HepG2 (cell line): Measurements from ENCODE around the gene MRPL20. TPM values are rescaled to one million over a fixed set of nuclear protein-coding genes. Genes with fewer than 3 reads are reported as not detected.

Experiments used
- ATF7-NPFF ChIP-seq: sonication (generic); formaldehyde crosslinking; IDR thresholded peaks from 2 replicates; pipeline ENCODE4 v1.8.1; 2023; ENCODE audit warnings: mild to moderate bottlenecking, low read depth, missing genetic modification reagents, moderate library complexity
- BATF2 ChIP-seq: sonication (generic); formaldehyde crosslinking; IDR thresholded peaks from 2 replicates; pipeline ENCODE4 v1.8.0; 2022; ENCODE audit warnings: mild to moderate bottlenecking, missing genetic modification reagents, moderate library complexity
- CHCHD3 ChIP-seq: sonication (generic); formaldehyde crosslinking; IDR thresholded peaks from 2 replicates; pipeline ENCODE4 v1.8.0; 2022; ENCODE audit warnings: mild to moderate bottlenecking, missing genetic modification reagents, moderate library complexity
- HIVEP1 ChIP-seq: sonication (generic); formaldehyde crosslinking; IDR thresholded peaks from 2 replicates; pipeline ENCODE4 v1.4.0; 2020; ENCODE audit warnings: mild to moderate bottlenecking, missing genetic modification reagents
- KDM4B ChIP-seq: sonication (generic); formaldehyde crosslinking; IDR thresholded peaks from 2 replicates; pipeline ENCODE4 v1.4.0; 2020; ENCODE audit warnings: missing genetic modification reagents
- KMT2A ChIP-seq: sonication (generic); formaldehyde crosslinking; IDR thresholded peaks from 2 replicates; pipeline ENCODE4 v1.4.0; 2020; ENCODE audit warnings: missing genetic modification reagents
- NCOA2 ChIP-seq: sonication (generic); formaldehyde crosslinking; IDR thresholded peaks from 2 replicates; pipeline ENCODE4 v1.8.0; 2022; ENCODE audit warnings: inconsistent platforms
- NCOR1 ChIP-seq: fragments of 200-600 bp; sonication (generic); IDR thresholded peaks from 2 replicates; pipeline ENCODE4 v1.7.0; 2017; ENCODE audit warnings: antibody characterized with exemption, low read length, borderline replicate concordance
- NFKBIZ ChIP-seq: IDR thresholded peaks from 2 replicates; pipeline ENCODE4 v1.6.1; 2018; ENCODE audit warnings: missing genetic modification reagents, missing compliant biosample characterization
- NR0B2 ChIP-seq: sonication (generic); formaldehyde crosslinking; IDR thresholded peaks from 2 replicates; pipeline ENCODE4 v1.4.0; 2020; ENCODE audit warnings: mild to moderate bottlenecking, missing genetic modification reagents
- PCBP1 ChIP-seq: fragments of 200-400 bp; formaldehyde crosslinking; IDR thresholded peaks from 2 replicates; pipeline ENCODE4 v1.6.1; 2017; ENCODE audit warnings: mild to moderate bottlenecking, low read depth, low read length, borderline replicate concordance
- PITX1 ChIP-seq: sonication (generic); formaldehyde crosslinking; IDR thresholded peaks from 2 replicates; pipeline ENCODE4 v1.5.1; 2020; ENCODE audit warnings: mild to moderate bottlenecking, missing genetic modification reagents
- PRDM4 ChIP-seq: sonication (generic); formaldehyde crosslinking; IDR thresholded peaks from 2 replicates; pipeline ENCODE4 v1.9.0; 2021; ENCODE audit warnings: missing genetic modification reagents, borderline replicate concordance
- RAD21 ChIP-seq: fragments of 450-650 bp; formaldehyde crosslinking; IDR thresholded peaks from 2 replicates; pipeline ENCODE4 v1.5.0; 2020; ENCODE audit warnings: mild to moderate bottlenecking
- SMYD3 ChIP-seq: sonication (generic); formaldehyde crosslinking; IDR thresholded peaks from 2 replicates; pipeline ENCODE4 v1.8.1; 2023; ENCODE audit warnings: mild to moderate bottlenecking, missing genetic modification reagents
- SNAPC5 ChIP-seq: sonication (generic); formaldehyde crosslinking; IDR thresholded peaks from 2 replicates; pipeline ENCODE4 v1.8.1; 2023; ENCODE audit warnings: mild to moderate bottlenecking, missing genetic modification reagents, borderline replicate concordance
- SYNCRIP ChIP-seq: fragments of 200-400 bp; formaldehyde crosslinking; IDR thresholded peaks from 2 replicates; pipeline ENCODE4 v1.6.1; 2018; ENCODE audit warnings: mild to moderate bottlenecking, low read depth, low read length; ENCODE audit not compliant: insufficient read depth
- THAP7 ChIP-seq: sonication (generic); formaldehyde crosslinking; IDR thresholded peaks from 2 replicates; pipeline ENCODE4 v1.8.1; 2023; ENCODE audit warnings: mild to moderate bottlenecking, missing genetic modification reagents
- WIZ ChIP-seq: sonication (generic); formaldehyde crosslinking; IDR thresholded peaks from 2 replicates; pipeline ENCODE4 v1.5.1; 2020; ENCODE audit warnings: mild to moderate bottlenecking, missing genetic modification reagents
- XRCC5 ChIP-seq: fragments of 200-400 bp; formaldehyde crosslinking; optimal IDR thresholded peaks from 2 replicates; pipeline ENCODE3; 2017; ENCODE audit warnings: mild to moderate bottlenecking, low read length
- ZNF101 ChIP-seq: sonication (generic); formaldehyde crosslinking; IDR thresholded peaks from 2 replicates; pipeline ENCODE4 v1.4.0; 2020; ENCODE audit warnings: mild to moderate bottlenecking, low read depth, missing genetic modification reagents, borderline replicate concordance
- ZNF207 ChIP-seq: fragments of 450-650 bp; IDR thresholded peaks from 2 replicates; pipeline ENCODE4 v1.6.1; 2016; ENCODE audit warnings: antibody characterized with exemption, borderline replicate concordance
- ZNF224 ChIP-seq: sonication (generic); formaldehyde crosslinking; IDR thresholded peaks from 2 replicates; pipeline ENCODE4 v1.5.0; 2020; ENCODE audit warnings: mild to moderate bottlenecking, missing genetic modification reagents
- ZNF251 ChIP-seq: sonication (generic); formaldehyde crosslinking; IDR thresholded peaks from 2 replicates; pipeline ENCODE4 v1.9.0; 2021; ENCODE audit warnings: mild to moderate bottlenecking, missing genetic modification reagents
- ZNF543 ChIP-seq: sonication (generic); formaldehyde crosslinking; IDR thresholded peaks from 2 replicates; pipeline ENCODE4 v1.4.0; 2020; ENCODE audit warnings: mild to moderate bottlenecking, missing genetic modification reagents
- ZNF782 ChIP-seq: sonication (generic); formaldehyde crosslinking; IDR thresholded peaks from 2 replicates; pipeline ENCODE4 v1.4.0; 2020; ENCODE audit warnings: missing genetic modification reagents, mild to moderate bottlenecking, borderline replicate concordance
- ZNF816 ChIP-seq: sonication (generic); formaldehyde crosslinking; IDR thresholded peaks from 2 replicates; pipeline ENCODE4 v1.8.0; 2022; ENCODE audit warnings: missing genetic modification reagents, mild to moderate bottlenecking, borderline replicate concordance
- polyA plus RNA-seq, 8 experiments: library from polyadenylated mRNA; depleted of rRNA in 3 of 8; stranded (reverse) in 7 of 8; unstranded in 1 of 8; fragments of >200 nt; fragmentation: Illumina TruSeq in 4 of 8; extraction: Trizol in 4 of 8; gene quantifications; 2 replicates each; pipeline versions ENCODE4 v1.2.1 to v1.2.3, GENCODE V29; 2011 to 2016; ENCODE audit warnings: low read depth in 4 of 8, missing spikeins in 1 of 8, mixed read lengths in 1 of 8; ENCODE audit not compliant: insufficient read depth in 1 of 8
- total RNA-seq, 5 experiments: library from RNA; depleted of rRNA; stranded (reverse); fragments of >200 nt; fragmentation: Illumina TruSeq; extraction: Trizol; gene quantifications; 2 replicates each; pipeline ENCODE4 v1.2.3, GENCODE V29; 2016; ENCODE audit warnings: low read depth in 1 of 5

The MRPL20 gene
- total and polyA plus RNA-seq, 2 of the 13 experiments (the other 11 are each of a cell fraction or from before 2014, with no cell fraction given) = 59.2 to 127 TPM

GRCh38 chr1:1421147-1421906, 14.2 kb upstream of the MRPL20 start, which contains the start of gene ANKRD65 (continued):
- no peak for TF ChIP-seq PRDM4
- no peak for TF ChIP-seq ZNF224 (CRISPR knock-in tag)
- TF ChIP-seq XRCC5 = peak; percentile 82
- peak; percentile 55; the same call in 1 of the 2 replicates for TF ChIP-seq PCBP1
- TF ChIP-seq KMT2A = no peak
- TF ChIP-seq WIZ = no peak
- TF ChIP-seq NCOR1 = no peak
- TF ChIP-seq KDM4B (CRISPR knock-in tag) = no peak
- TF ChIP-seq HIVEP1 = no peak; the same call in 1 of the 2 replicates
- no peak for TF ChIP-seq SNAPC5 (CRISPR knock-in tag)
- no peak for TF ChIP-seq BATF2
- TF ChIP-seq ZNF207 = no peak
- TF ChIP-seq SYNCRIP = no peak
- peak; percentile 62; the same call in 1 of the 2 replicates for TF ChIP-seq ATF7-NPFF (CRISPR knock-in tag)
- TF ChIP-seq NCOA2 (CRISPR knock-in tag) = peak; percentile 58; the same call in 1 of the 2 replicates
- no peak; the same call in 1 of the 2 replicates for TF ChIP-seq PITX1
- no peak for TF ChIP-seq SMYD3
- TF ChIP-seq ZNF782 (CRISPR knock-in tag) = no peak
- no peak for TF ChIP-seq NFKBIZ (CRISPR knock-in tag)
- peak; percentile 85; the same call in 1 of the 2 replicates for TF ChIP-seq ZNF543
- no peak for TF ChIP-seq THAP7 (CRISPR knock-in tag)
- no peak for TF ChIP-seq ZNF816 (CRISPR knock-in tag)
- TF ChIP-seq ZNF101 = no peak
- no peak for TF ChIP-seq ZNF251 (CRISPR knock-in tag)
- no peak for TF ChIP-seq CHCHD3 (CRISPR knock-in tag)
- TF ChIP-seq RAD21 (CRISPR knock-in tag) = no peak
- TF ChIP-seq NR0B2 (CRISPR knock-in tag) = no peak
